ENCODE measurements around the gene KIF23.

The KIF23 gene

GRCh38 chr15:69463182-69463756 lies 49.1 kb downstream of the KIF23 start:
- DNase-seq (ENCODE audit: low read depth in 2 of 2, low spot score in 1 of 2), result no peak

GRCh38 chr15:69465253-69465652 lies 51.1 kb downstream of the KIF23 start:
- DNase-seq (ENCODE audit: low read depth in 2 of 2, low spot score in 1 of 2), result no peak

GRCh38 chr15:69466733-69467132 lies 52.6 kb downstream of the KIF23 start:
- DNase-seq (ENCODE audit: low read depth in 2 of 2, low spot score in 1 of 2), result no peak

- DNase-seq (ENCODE audit: low read depth in 2 of 2, low spot score in 1 of 2), result no peak
Measured at GRCh38 chr15:69467636-69468035, 53.5 kb downstream of the KIF23 start.

GRCh38 chr15:69468241-69469121 lies 54.3 kb downstream of the KIF23 start:
- peak; percentile 54 to 76 for DNase-seq (ENCODE audit: low read depth in 2 of 2, low spot score in 1 of 2)

GRCh38 chr15:69469467-69470201 lies 55.5 kb downstream of the KIF23 start:
- DNase-seq (ENCODE audit: low read depth in 2 of 2, low spot score in 1 of 2), result no peak

- no peak for DNase-seq (ENCODE audit: low read depth in 2 of 2, low spot score in 1 of 2)
Measured at GRCh38 chr15:69472046-69472445, 57.9 kb downstream of the KIF23 start.

- DNase-seq (ENCODE audit: low read depth in 2 of 2, low spot score in 1 of 2), result no peak
Measured at GRCh38 chr15:69472562-69472961, 58.4 kb downstream of the KIF23 start.

GRCh38 chr15:69474291-69474690 lies 60.1 kb downstream of the KIF23 start:
- no peak for DNase-seq (ENCODE audit: low read depth in 2 of 2, low spot score in 1 of 2)

GRCh38 chr15:69474846-69475455 lies 60.8 kb downstream of the KIF23 start:
- DNase-seq (ENCODE audit: low read depth in 2 of 2, low spot score in 1 of 2), result no peak

GRCh38 chr15:69475769-69476358 lies 61.7 kb downstream of the KIF23 start:
- DNase-seq (ENCODE audit: low read depth in 2 of 2, low spot score in 1 of 2), result peak; percentile 48 to 59

- no peak for DNase-seq (ENCODE audit: low read depth in 2 of 2, low spot score in 1 of 2)
Measured at GRCh38 chr15:69476704-69477473, 62.7 kb downstream of the KIF23 start.

- peak in 1 of 2 donors; percentile 21 for DNase-seq (ENCODE audit: low read depth in 2 of 2, low spot score in 1 of 2)
Measured at GRCh38 chr15:69478259-69478781, 64.2 kb downstream of the KIF23 start.

- DNase-seq (ENCODE audit: low read depth in 2 of 2, low spot score in 1 of 2), result no peak
Measured at GRCh38 chr15:69479081-69479480, 64.9 kb downstream of the KIF23 start.

GRCh38 chr15:69479971-69480370 lies 65.8 kb downstream of the KIF23 start:
- DNase-seq (ENCODE audit: low read depth in 2 of 2, low spot score in 1 of 2), result no peak

GRCh38 chr15:69480932-69481331 lies 66.8 kb downstream of the KIF23 start:
- no peak for DNase-seq (ENCODE audit: low read depth in 2 of 2, low spot score in 1 of 2)

GRCh38 chr15:69482686-69483256 lies 68.6 kb downstream of the KIF23 start:
- no peak for DNase-seq (ENCODE audit: low read depth in 2 of 2, low spot score in 1 of 2)

- no peak for DNase-seq (ENCODE audit: low read depth in 2 of 2, low spot score in 1 of 2)
Measured at GRCh38 chr15:69484837-69485236, 70.7 kb downstream of the KIF23 start.

- DNase-seq (ENCODE audit: low read depth in 2 of 2, low spot score in 1 of 2), result no peak
Measured at GRCh38 chr15:69486481-69487110, 72.4 kb downstream of the KIF23 start.

All from stimulated activated CD8-positive, alpha-beta memory T cell treated with anti-CD3 and anti-CD28 coated beads, Interleukin-4, amount 100 ng/mL, for 4 hours (primary cell).